ENCODE data around the gene CEBPA.

The CEBPA gene

GRCh38 chr19:33335446-33335845, 33.1 kb upstream of the CEBPA start:
- no peak for TF ChIP-seq CTCF (IDR thresholded peaks at IDR 0.05; ENCODE audit: control insufficient read depth, extremely low read depth, insufficient read depth)
- DNase-seq (ENCODE audit: low read depth), result no peak
- no peak overlapping the region for H3K4me3 ChIP-seq (ENCODE audit: low read depth, low read length)

GRCh38 chr19:33334271-33334670, 31.9 kb upstream of the CEBPA start:
- no peak overlapping the region for H3K4me3 ChIP-seq (ENCODE audit: low read depth, low read length)
- DNase-seq (ENCODE audit: low read depth), result no peak
- TF ChIP-seq CTCF (IDR thresholded peaks at IDR 0.05; ENCODE audit: control insufficient read depth, extremely low read depth, insufficient read depth), result no peak

GRCh38 chr19:33333642-33334041, 31.3 kb upstream of the CEBPA start:
- no peak for DNase-seq (ENCODE audit: low read depth)
- no peak overlapping the region for H3K4me3 ChIP-seq (ENCODE audit: low read depth, low read length)
- TF ChIP-seq CTCF (IDR thresholded peaks at IDR 0.05; ENCODE audit: control insufficient read depth, extremely low read depth, insufficient read depth), result no peak

GRCh38 chr19:33333151-33333550, 30.8 kb upstream of the CEBPA start:
- TF ChIP-seq CTCF (IDR thresholded peaks at IDR 0.05; ENCODE audit: control insufficient read depth, extremely low read depth, insufficient read depth), result no peak
- no peak overlapping the region for H3K4me3 ChIP-seq (ENCODE audit: low read depth, low read length)
- no peak for DNase-seq (ENCODE audit: low read depth)

GRCh38 chr19:33332248-33332647, 29.9 kb upstream of the CEBPA start:
- no peak for TF ChIP-seq CTCF (IDR thresholded peaks at IDR 0.05; ENCODE audit: control insufficient read depth, extremely low read depth, insufficient read depth)
- H3K4me3 ChIP-seq (ENCODE audit: low read depth, low read length), result no peak overlapping the region
- DNase-seq (ENCODE audit: low read depth), result no peak

GRCh38 chr19:33329736-33330135, 27.4 kb upstream of the CEBPA start:
- DNase-seq (ENCODE audit: low read depth), result no peak
- no peak overlapping the region for H3K4me3 ChIP-seq (ENCODE audit: low read depth, low read length)
- no peak for TF ChIP-seq CTCF (IDR thresholded peaks at IDR 0.05; ENCODE audit: control insufficient read depth, extremely low read depth, insufficient read depth)

GRCh38 chr19:33329060-33329459, 26.7 kb upstream of the CEBPA start:
- no peak for TF ChIP-seq CTCF (IDR thresholded peaks at IDR 0.05; ENCODE audit: control insufficient read depth, extremely low read depth, insufficient read depth)
- H3K4me3 ChIP-seq (ENCODE audit: low read depth, low read length), result no peak overlapping the region
- DNase-seq (ENCODE audit: low read depth), result no peak
